HL-60/S4 (cell line): ENCODE measurements around the gene ABHD12B.
"Not testable (repeated sequence)": the region's sequence is repeated elsewhere in the genome, so short reads cannot be mapped to it uniquely, and the experiment has no call there.

Experiments
- in situ Hi-C: fragments of 300-500 bp; cut with MboI; formaldehyde crosslinking; loops from 2 replicates; pipeline ENCODE4 v1.14.3; 2022; ENCODE audit warnings: low sequenced_read_pairs

ABHD12B gene

GRCh38 chr14:50932592-50933495, 61.0 kb downstream of the ABHD12B start:
- in situ Hi-C loops, result no loop called here

- in situ Hi-C loops, result no loop called here
Observed at GRCh38 chr14:50935126-50936015, 63.5 kb downstream of the ABHD12B start.

GRCh38 chr14:50936016-50936340, 64.1 kb downstream of the ABHD12B start:
- in situ Hi-C loops, result no loop called here

- in situ Hi-C loops, result no loop called here
Observed at GRCh38 chr14:50936882-50937281, 65.0 kb downstream of the ABHD12B start.

- in situ Hi-C loops, result no loop called here
Observed at GRCh38 chr14:50937325-50937724, 65.5 kb downstream of the ABHD12B start.

- in situ Hi-C loops, result no loop called here
Observed at GRCh38 chr14:50937800-50938199, 65.9 kb downstream of the ABHD12B start.

- in situ Hi-C loops, result no loop called here
Observed at GRCh38 chr14:50941151-50941550, 69.3 kb downstream of the ABHD12B start.

GRCh38 chr14:50941638-50942037, 69.8 kb downstream of the ABHD12B start:
- in situ Hi-C loops, result not testable (repeated sequence)

- in situ Hi-C loops, result no loop called here
Observed at GRCh38 chr14:50943261-50943942, 71.5 kb downstream of the ABHD12B start.

GRCh38 chr14:50943943-50944646, 72.2 kb downstream of the ABHD12B start, which contains the start of gene PYGL:
PYGL (minus strand) TSS chr14:50944483; CDS start chr14:50944403, 80 bp downstream.
- in situ Hi-C loops, result no loop called here

- in situ Hi-C loops, result no loop called here
Observed at GRCh38 chr14:50944647-50945413, 73.0 kb downstream of the ABHD12B start.

GRCh38 chr14:50946234-50946935, 74.5 kb downstream of the ABHD12B start:
- in situ Hi-C loops, result no loop called here

GRCh38 chr14:50947446-50947845, 75.6 kb downstream of the ABHD12B start:
- in situ Hi-C loops, result no loop called here

- in situ Hi-C loops, result no loop called here
Observed at GRCh38 chr14:50948205-50948604, 76.4 kb downstream of the ABHD12B start.

- in situ Hi-C loops, result loop anchor here (10.0 kb wide), 1 partner anchor 274 kb away; no protein-coding TSS in a partner anchor
Observed at GRCh38 chr14:50951032-50951431, 79.2 kb downstream of the ABHD12B start.

- in situ Hi-C loops, result loop anchor here (10.0 kb wide), 1 partner anchor 271 kb away; no protein-coding TSS in a partner anchor
Observed at GRCh38 chr14:50953502-50953901, 81.6 kb downstream of the ABHD12B start.
